Activated T-cell treated with anti-CD3 and anti-CD28 coated beads, Interleukin-2, amount 50 U/mL, for 24 hours (primary cell): ENCODE data around the gene PFKM.

Experiments
- DNase-seq: peaks from one replicate; pipeline ENCODE4 v3.0.0-alpha.2; 2020
- H3K27ac Mint-ChIP-seq: 2 replicates; pipeline ENCODE4 v1.8.0; 2020; ENCODE audit warnings: mild to moderate bottlenecking, mixed read lengths
- H3K27me3 Mint-ChIP-seq: 2 replicates; pipeline ENCODE4 v1.8.0; 2020; ENCODE audit warnings: mixed read lengths
- H3K36me3 Mint-ChIP-seq: 2 replicates; pipeline ENCODE4 v1.8.0; 2020; ENCODE audit warnings: low read depth, mixed read lengths
- H3K4me1 Mint-ChIP-seq: 2 replicates; pipeline ENCODE4 v1.8.0; 2020; ENCODE audit warnings: low read depth, mixed read lengths
- H3K4me3 Mint-ChIP-seq: 2 replicates; pipeline ENCODE4 v1.8.0; 2020; ENCODE audit warnings: mild to moderate bottlenecking, moderate library complexity, mixed read lengths
- H3K9me3 Mint-ChIP-seq: 2 replicates; pipeline ENCODE4 v1.8.0; 2020; ENCODE audit warnings: mixed read lengths

Gene PFKM

GRCh38 chr12:48157018-48157888, 38.1 kb downstream of the PFKM start, which contains the start of gene ASB8:
ASB8 (minus strand) TSS chr12:48157515; CDS start chr12:48153496, 4,019 bp downstream.
- peak; percentile 99 for DNase-seq
- Mint-ChIP-seq H3K9me3 (no peaks in the 10 kb centered on the region), H3K27ac (peak within 1 kb of the TSS; percentile 98), H3K36me3 (peaks cover 26% of the 10 kb centered on the region), H3K4me1 (peaks cover 52% of the 10 kb centered on the region), H3K4me3 (peak within 1 kb of the TSS; percentile 96), H3K27me3 (no peaks in the 10 kb centered on the region)

- Mint-ChIP-seq H3K27me3 (no peaks in the 10 kb centered on the region), H3K9me3 (no peaks in the 10 kb centered on the region), H3K4me3 (peak overlapping the region; percentile 96), H3K36me3 (peaks cover 20% of the 10 kb centered on the region), H3K4me1 (peaks cover 48% of the 10 kb centered on the region), H3K27ac (peak overlapping the region; percentile 98)
- peak; percentile 45 for DNase-seq
These were observed 38.8 kb downstream of the PFKM start for GRCh38 chr12:48157889-48158370.

GRCh38 chr12:48160046-48160445, 40.9 kb downstream of the PFKM start:
- no peak overlapping the region for H3K27ac Mint-ChIP-seq
- H3K4me3 Mint-ChIP-seq: no peak overlapping the region
- no peak for DNase-seq
- H3K9me3 Mint-ChIP-seq: no peaks in the 10 kb centered on the region
- H3K4me1 Mint-ChIP-seq: peaks cover 35% of the 10 kb centered on the region
- H3K36me3 Mint-ChIP-seq: peaks cover 8% of the 10 kb centered on the region
- H3K27me3 Mint-ChIP-seq: no peaks in the 10 kb centered on the region

GRCh38 chr12:48160807-48161206, 41.6 kb downstream of the PFKM start:
- Mint-ChIP-seq H3K4me1 (peaks cover 33% of the 10 kb centered on the region), H3K9me3 (no peaks in the 10 kb centered on the region), H3K4me3 (no peak overlapping the region), H3K36me3 (peaks cover 8% of the 10 kb centered on the region), H3K27me3 (peaks cover 2% of the 10 kb centered on the region), H3K27ac (no peak overlapping the region)
- no peak for DNase-seq

- Mint-ChIP-seq H3K4me1 (peaks cover 19% of the 10 kb centered on the region), H3K4me3 (no peak overlapping the region), H3K27me3 (peaks cover 8% of the 10 kb centered on the region), H3K9me3 (no peaks in the 10 kb centered on the region), H3K27ac (no peak overlapping the region), H3K36me3 (no peaks in the 10 kb centered on the region)
- DNase-seq: no peak
These were observed 44.1 kb downstream of the PFKM start for GRCh38 chr12:48163150-48163747.

- DNase-seq: no peak
- no peaks in the 10 kb centered on the region for H3K36me3 Mint-ChIP-seq
These were observed 45.3 kb downstream of the PFKM start for GRCh38 chr12:48164451-48164850.

GRCh38 chr12:48165089-48165981, 46.2 kb downstream of the PFKM start:
- Mint-ChIP-seq H3K27me3 (peaks cover 8% of the 10 kb centered on the region), H3K27ac (no peak overlapping the region), H3K4me1 (peaks cover 8% of the 10 kb centered on the region), H3K36me3 (no peaks in the 10 kb centered on the region), H3K9me3 (no peaks in the 10 kb centered on the region), H3K4me3 (no peak overlapping the region)
- DNase-seq: no peak

More at GRCh38 chr12:48164451-48164850, 45.3 kb downstream of the PFKM start:
- H3K9me3 Mint-ChIP-seq: no peaks in the 10 kb centered on the region
- H3K27ac Mint-ChIP-seq: no peak overlapping the region
- no peak overlapping the region for H3K4me3 Mint-ChIP-seq
- peaks cover 11% of the 10 kb centered on the region for H3K4me1 Mint-ChIP-seq
- H3K27me3 Mint-ChIP-seq: peaks cover 8% of the 10 kb centered on the region

GRCh38 chr12:48169011-48169410, 49.8 kb downstream of the PFKM start:
- Mint-ChIP-seq H3K36me3 (no peaks in the 10 kb centered on the region), H3K27me3 (peaks cover 8% of the 10 kb centered on the region), H3K9me3 (no peaks in the 10 kb centered on the region), H3K27ac (no peak overlapping the region), H3K4me3 (no peak overlapping the region), H3K4me1 (no peaks in the 10 kb centered on the region)
- no peak for DNase-seq

- Mint-ChIP-seq H3K4me1 (peaks cover 6% of the 10 kb centered on the region), H3K9me3 (no peaks in the 10 kb centered on the region), H3K27ac (no peak overlapping the region), H3K4me3 (no peak overlapping the region), H3K27me3 (peaks cover 10% of the 10 kb centered on the region), H3K36me3 (no peaks in the 10 kb centered on the region)
- no peak for DNase-seq
These were observed 56.7 kb downstream of the PFKM start for GRCh38 chr12:48175613-48176416.

- Mint-ChIP-seq H3K4me3 (no peak overlapping the region), H3K27ac (no peak overlapping the region), H3K9me3 (no peaks in the 10 kb centered on the region), H3K36me3 (no peaks in the 10 kb centered on the region), H3K27me3 (peaks cover 14% of the 10 kb centered on the region), H3K4me1 (peaks cover 6% of the 10 kb centered on the region)
- no peak for DNase-seq
These were observed 57.2 kb downstream of the PFKM start for GRCh38 chr12:48176417-48176751.

GRCh38 chr12:48177982-48178381, 58.8 kb downstream of the PFKM start:
- Mint-ChIP-seq H3K4me3 (no peak overlapping the region), H3K27me3 (peaks cover 18% of the 10 kb centered on the region), H3K36me3 (no peaks in the 10 kb centered on the region), H3K9me3 (no peaks in the 10 kb centered on the region), H3K27ac (no peak overlapping the region), H3K4me1 (peaks cover 18% of the 10 kb centered on the region)
- no peak for DNase-seq

- peaks cover 24% of the 10 kb centered on the region for H3K27me3 Mint-ChIP-seq
- no peak overlapping the region for H3K4me3 Mint-ChIP-seq
- peaks cover 26% of the 10 kb centered on the region for H3K4me1 Mint-ChIP-seq
- DNase-seq: no peak
- no peak overlapping the region for H3K27ac Mint-ChIP-seq
- H3K9me3 Mint-ChIP-seq: no peaks in the 10 kb centered on the region
- H3K36me3 Mint-ChIP-seq: no peaks in the 10 kb centered on the region
These were observed 60.3 kb downstream of the PFKM start for GRCh38 chr12:48179466-48179865.

- Mint-ChIP-seq H3K4me3 (no peak overlapping the region), H3K27me3 (peaks cover 33% of the 10 kb centered on the region), H3K9me3 (no peaks in the 10 kb centered on the region), H3K27ac (no peak overlapping the region), H3K36me3 (no peaks in the 10 kb centered on the region), H3K4me1 (peaks cover 27% of the 10 kb centered on the region)
- no peak for DNase-seq
These were observed 61.3 kb downstream of the PFKM start for GRCh38 chr12:48180424-48180823.
